HepG2 (cell line): ENCODE measurements around the gene ZNF79. TPM values are rescaled to one million over a fixed set of nuclear protein-coding genes. Genes with fewer than 3 reads are reported as not detected.
A peak's percentile ranks its signal among the peaks of the same experiment; 100 is the strongest.

Experiments used
- ATM ChIP-seq: fragments of 450-650 bp; IDR thresholded peaks from 2 replicates; pipeline ENCODE4 v1.7.1; 2017; ENCODE audit warnings: mild to moderate bottlenecking, borderline replicate concordance
- CHCHD3 ChIP-seq: sonication (generic); formaldehyde crosslinking; IDR thresholded peaks from 2 replicates; pipeline ENCODE4 v1.8.0; 2022; ENCODE audit warnings: mild to moderate bottlenecking, missing genetic modification reagents, moderate library complexity
- CHD4 ChIP-seq: fragments of 200-600 bp; sonication (generic); IDR thresholded peaks from 2 replicates; pipeline ENCODE4 v1.7.0; 2017; ENCODE audit warnings: mild to moderate bottlenecking, low read length, borderline replicate concordance
- ELF3 ChIP-seq: IDR thresholded peaks from 2 replicates; pipeline ENCODE4 v1.6.1; 2016; ENCODE audit warnings: missing genetic modification reagents, missing compliant biosample characterization
- FOSL1 ChIP-seq: sonication (generic); formaldehyde crosslinking; IDR thresholded peaks from 2 replicates; pipeline ENCODE4 v1.9.0; 2021; ENCODE audit warnings: missing genetic modification reagents, borderline replicate concordance
- GLMP ChIP-seq: sonication (generic); formaldehyde crosslinking; IDR thresholded peaks from 2 replicates; pipeline ENCODE4 v1.9.0; 2021; ENCODE audit warnings: missing genetic modification reagents, mild to moderate bottlenecking, borderline replicate concordance
- HOXA3 ChIP-seq: sonication (generic); formaldehyde crosslinking; IDR thresholded peaks from 2 replicates; pipeline ENCODE4 v1.5.0; 2020; ENCODE audit warnings: missing genetic modification reagents
- JUNB ChIP-seq: sonication (generic); formaldehyde crosslinking; IDR thresholded peaks from 2 replicates; pipeline ENCODE4 v1.8.0; 2022; ENCODE audit warnings: missing genetic modification reagents, mild to moderate bottlenecking, borderline replicate concordance
- NRL ChIP-seq: sonication (generic); formaldehyde crosslinking; IDR thresholded peaks from 2 replicates; pipeline ENCODE4 v1.5.0; 2020; ENCODE audit warnings: missing genetic modification reagents, mild to moderate bottlenecking, moderate library complexity, borderline replicate concordance
- RELA ChIP-seq: sonication (generic); formaldehyde crosslinking; IDR thresholded peaks from 2 replicates; pipeline ENCODE4 v1.4.0; 2020; ENCODE audit warnings: missing genetic modification reagents
- SOX13 ChIP-seq, 3 experiments: fragments of 450-650 bp in 1 of 3; sonication (generic) in 1 of 3; formaldehyde crosslinking in 1 of 3; IDR thresholded peaks in 2 of 3; conservative IDR thresholded peaks in 1 of 3; 2 replicates each; pipeline versions ENCODE4 v1.5.0 to v1.6.1; 2016 to 2020; ENCODE audit warnings: antibody characterized with exemption in 1 of 3, mild to moderate bottlenecking in 1 of 3, missing compliant biosample characterization in 1 of 3, missing genetic modification reagents in 1 of 3, moderate library complexity in 1 of 3
- SRF ChIP-seq: IDR thresholded peaks from 2 replicates; pipeline ENCODE4 v1.6.1; 2011; ENCODE audit warnings: mild to moderate bottlenecking, low read depth, low read length, moderate library complexity
- SUZ12 ChIP-seq: fragments of 150-350 bp; IDR thresholded peaks from 2 replicates; pipeline ENCODE4 v1.6.1; 2014; ENCODE audit warnings: low read depth, low read length
- TFE3 ChIP-seq: IDR thresholded peaks from 2 replicates; pipeline ENCODE4 v1.6.1; 2016
- ZC3H13 ChIP-seq: sonication (generic); formaldehyde crosslinking; IDR thresholded peaks from 2 replicates; pipeline ENCODE4 v1.8.1; 2023; ENCODE audit warnings: mild to moderate bottlenecking, missing genetic modification reagents, moderate library complexity
- ZFX ChIP-seq: sonication (generic); formaldehyde crosslinking; IDR thresholded peaks from 2 replicates; pipeline ENCODE4 v1.4.0; 2020; ENCODE audit warnings: mild to moderate bottlenecking, low read depth, missing genetic modification reagents, moderate library complexity
- ZKSCAN8 ChIP-seq: IDR thresholded peaks from 2 replicates; pipeline ENCODE4 v1.6.1; 2016; ENCODE audit warnings: borderline replicate concordance, missing genetic modification reagents, missing compliant biosample characterization
- ZNF296 ChIP-seq: sonication (generic); formaldehyde crosslinking; conservative IDR thresholded peaks from 2 replicates; pipeline ENCODE4 v1.5.0; 2020; ENCODE audit warnings: mild to moderate bottlenecking, missing genetic modification reagents
- ZNF547 ChIP-seq: sonication (generic); formaldehyde crosslinking; IDR thresholded peaks from 2 replicates; pipeline ENCODE4 v1.5.1; 2020; ENCODE audit warnings: mild to moderate bottlenecking, missing genetic modification reagents
- ZNF574 ChIP-seq: sonication (generic); formaldehyde crosslinking; IDR thresholded peaks from 2 replicates; pipeline ENCODE4 v1.4.0; 2020; ENCODE audit warnings: missing genetic modification reagents
- ZNF589 ChIP-seq: sonication (generic); formaldehyde crosslinking; conservative IDR thresholded peaks from 2 replicates; pipeline ENCODE4 v1.8.0; 2022; ENCODE audit warnings: mild to moderate bottlenecking, moderate library complexity, missing genetic modification reagents
- ZNF639 ChIP-seq: conservative IDR thresholded peaks from 2 replicates; pipeline ENCODE4 v1.6.1; 2018; ENCODE audit warnings: missing genetic modification reagents
- ZNF749 ChIP-seq: sonication (generic); formaldehyde crosslinking; IDR thresholded peaks from 2 replicates; pipeline ENCODE4 v1.8.0; 2022; ENCODE audit warnings: mild to moderate bottlenecking, missing genetic modification reagents, moderate library complexity, borderline replicate concordance
- polyA plus RNA-seq, 8 experiments: library from polyadenylated mRNA; depleted of rRNA in 3 of 8; stranded (reverse) in 7 of 8; unstranded in 1 of 8; fragments of >200 nt; fragmentation: Illumina TruSeq in 4 of 8; extraction: Trizol in 4 of 8; gene quantifications; 2 replicates each; pipeline versions ENCODE4 v1.2.1 to v1.2.3, GENCODE V29; 2011 to 2016; ENCODE audit warnings: low read depth in 4 of 8, missing spikeins in 1 of 8, mixed read lengths in 1 of 8; ENCODE audit not compliant: insufficient read depth in 1 of 8
- total RNA-seq, 5 experiments: library from RNA; depleted of rRNA; stranded (reverse); fragments of >200 nt; fragmentation: Illumina TruSeq; extraction: Trizol; gene quantifications; 2 replicates each; pipeline ENCODE4 v1.2.3, GENCODE V29; 2016; ENCODE audit warnings: low read depth in 1 of 5

ZNF79 gene
- total and polyA plus RNA-seq, 2 of the 13 experiments (the other 11 are each of a cell fraction or from before 2014, with no cell fraction given): 3.7 to 8.1 TPM

GRCh38 chr9:127396808-127397645, 27.2 kb upstream of the ZNF79 start, which contains the start of gene SLC2A8 (continued):
- TF ChIP-seq FOSL1 (CRISPR knock-in tag): no peak
- TF ChIP-seq ELF3 (CRISPR knock-in tag): peak; percentile 43; the same call in 1 of the 2 replicates
- TF ChIP-seq SUZ12: no peak
- TF ChIP-seq RELA (CRISPR knock-in tag): no peak
- peak; percentile 68 for TF ChIP-seq ZNF574
- TF ChIP-seq JUNB: no peak
- TF ChIP-seq SRF: no peak
- TF ChIP-seq TFE3 (CRISPR knock-in tag): no peak
- 0 out of 2 replicates have a peak, but pooled peaks have one; percentile 26 for TF ChIP-seq CHCHD3 (CRISPR knock-in tag)
- no peak for TF ChIP-seq ATM
- peak; percentile 84 for TF ChIP-seq ZFX (CRISPR knock-in tag)
- TF ChIP-seq NRL: no peak
- TF ChIP-seq HOXA3: peak; percentile 62; the same call in 1 of the 2 replicates
- peak; percentile 60; the same call in 1 of the 2 replicates for TF ChIP-seq ZC3H13 (CRISPR knock-in tag)
- no peak for TF ChIP-seq ZNF589
- no peak for TF ChIP-seq ZKSCAN8 (CRISPR knock-in tag)
- TF ChIP-seq ZNF296 (CRISPR knock-in tag): no peak
- TF ChIP-seq GLMP (CRISPR knock-in tag): no peak
- TF ChIP-seq ZNF547 (CRISPR knock-in tag): 0 out of 2 replicates have a peak, but pooled peaks have one; percentile 6
- TF ChIP-seq SOX13 (IDR thresholded peaks at IDR 0.05): no peak
- TF ChIP-seq SOX13 (CRISPR knock-in tag; conservative IDR thresholded peaks at IDR 0.05 in 1 of 2, IDR thresholded peaks at IDR 0.05 in 1 of 2): no peak; a peak in 1 of 4 replicates
- no peak for TF ChIP-seq CHD4
- no peak for TF ChIP-seq ZNF749 (CRISPR knock-in tag)
- TF ChIP-seq ZNF639 (CRISPR knock-in tag): no peak
